GM18861 (cell line): Measurements from ENCODE around the gene ZBTB7A.
"Not testable (repeated sequence)": the region's sequence is repeated elsewhere in the genome, so short reads cannot be mapped to it uniquely, and the experiment has no call there.

Experiments
- ATAC-seq: cut with Tn5 transposase; IDR thresholded peaks from one replicate; pipeline ENCODE4 v1.9.1; 2021; ENCODE audit not compliant: unreplicated experiment

The ZBTB7A gene

DNA sequence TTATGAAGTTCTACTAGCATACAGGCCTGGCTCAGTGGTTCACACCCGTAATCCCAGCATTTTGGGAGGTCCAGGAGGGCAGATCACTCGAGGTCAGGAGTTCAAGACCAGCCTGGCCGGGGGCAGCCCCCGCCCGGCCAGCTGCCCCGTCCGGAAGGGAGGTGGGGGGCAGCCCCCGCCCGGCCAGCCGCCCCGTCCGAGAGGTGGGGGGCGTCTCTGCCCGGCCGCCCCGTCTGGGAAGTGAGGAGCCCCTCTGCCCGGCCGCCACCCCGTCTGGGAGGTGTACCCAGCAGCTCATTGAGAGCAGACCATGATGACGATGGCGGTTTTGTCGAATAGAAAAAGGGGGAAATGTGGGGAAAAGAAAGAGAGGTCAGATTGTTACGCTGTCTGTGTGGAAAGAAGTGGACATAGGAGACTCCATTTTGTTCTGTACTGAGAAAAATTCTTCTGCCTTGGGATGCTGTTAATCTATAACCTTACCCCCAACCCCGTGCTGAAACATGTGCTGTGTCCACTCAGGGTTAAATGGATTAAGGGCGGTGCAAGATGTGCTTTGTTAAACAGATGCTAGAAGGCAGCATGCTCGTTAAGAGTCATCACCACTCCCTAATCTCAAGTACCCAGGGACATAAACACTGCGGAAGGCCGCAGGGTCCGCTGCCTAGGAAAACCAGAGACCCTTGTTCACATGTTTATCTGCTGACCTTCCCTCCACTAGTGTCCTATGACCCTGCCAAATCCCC is 67.9 kb downstream of the ZBTB7A start:
- not testable (repeated sequence) for ATAC-seq

- ATAC-seq: no peak
These were observed 71.1 kb downstream of the ZBTB7A start for GRCh38 chr19:3995607-3996006.
